ENCODE data around the gene PCK2. TPM values are rescaled to one million over a fixed set of nuclear protein-coding genes. Genes with fewer than 3 reads are reported as not detected.

Gene PCK2
- total and polyA plus RNA-seq, 4 experiments from 2014 or later = 11.0 to 21.4 (median 16.9) TPM

DNA sequence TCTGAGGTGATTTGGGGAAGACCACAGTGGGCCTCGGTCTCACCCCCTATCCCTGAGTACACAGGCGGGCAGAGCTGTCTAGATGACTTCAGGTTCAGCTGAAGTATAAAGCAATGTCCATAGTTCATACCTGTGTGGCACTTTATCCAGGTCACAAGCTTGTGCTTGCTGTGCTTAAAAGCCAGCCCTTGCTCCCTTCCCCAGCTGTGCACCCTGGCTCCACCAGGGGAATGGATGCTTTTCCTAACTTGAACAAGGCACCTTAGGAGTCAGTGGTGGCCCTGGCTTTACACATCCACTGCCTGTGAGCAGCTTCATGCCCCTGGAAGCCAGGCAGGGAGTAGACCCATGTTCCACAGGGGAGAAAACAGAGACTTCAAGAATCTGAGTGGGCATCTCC, 36.8 kb upstream of the PCK2 start:
- H3K36me3 Mint-ChIP-seq = no peaks in the 10 kb centered on the region

DNA sequence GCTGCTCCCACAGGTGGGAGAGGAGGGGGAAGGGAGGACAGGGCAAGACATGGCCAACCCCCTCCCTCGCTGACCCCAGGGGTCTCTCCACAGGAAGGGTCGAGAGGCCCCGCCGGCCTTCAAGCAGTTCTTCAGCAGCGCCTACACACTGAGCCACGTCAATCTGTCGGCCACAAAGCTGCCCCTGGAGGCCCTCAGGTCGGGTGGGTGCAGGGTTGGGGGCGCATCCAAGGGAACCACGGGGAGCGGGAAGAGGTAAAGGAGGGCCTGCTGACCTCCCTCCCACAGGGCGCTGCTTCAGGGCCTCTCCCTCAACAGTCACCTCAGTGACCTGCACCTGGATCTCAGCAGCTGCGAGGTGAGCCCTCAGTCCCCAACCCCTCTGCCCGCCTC, 36.2 kb upstream of the PCK2 start:
- H3K9me3 Mint-ChIP-seq = peaks cover 0 to 1% (median 0%) of the 10 kb centered on the region in 8 donors
- Histone ChIP-seq H3K9me3 (ENCODE audit: control insufficient read depth in 1 of 2, low read length in 2 of 2) (no peaks in the 10 kb centered on the region), H3K4me3 (ENCODE audit: low read length in 2 of 2) (no peak overlapping the region), H3K27me3 (ENCODE audit: insufficient read depth, low read length) (no peaks in the 10 kb centered on the region), H3K36me3 (ENCODE audit: insufficient read depth, low read length) (no peaks in the 10 kb centered on the region), H3K4me1 (ENCODE audit: insufficient read depth, low read length) (peaks cover 2% of the 10 kb centered on the region), H3K27ac (ENCODE audit: low read depth, low read length) (no peak overlapping the region)
- peaks cover 6 to 14% (median 8%) of the 10 kb centered on the region in 4 donors for H3K4me1 Mint-ChIP-seq
- CTCF ChIA-PET (ENCODE audit: partially characterized antibody) = interaction anchor here (0.7 to 17.4 kb wide), 32 partner anchors 8 to 373 kb away, joined by 3 to 475 read pairs (median 5); partner anchors contain the start of genes CPNE6, DCAF11, DHRS4L2 and IRF9
- no peaks in the 10 kb centered on the region for H3K36me3 Mint-ChIP-seq
- peaks cover 6% of the 10 kb centered on the region in 2 donors for H3K27me3 Mint-ChIP-seq
- intact Hi-C loops (cut with micrococcal nuclease) = loop anchor here (1.0 to 5.0 kb wide), 8 partner anchors 32 to 379 kb away; partner anchors contain the start of genes IRF9 and PCK2
- H3K27ac Mint-ChIP-seq = peak overlapping the region in 2 of 7 donors; percentile 4 to 41
- H3K4me3 Mint-ChIP-seq = no peak overlapping the region
- POLR2A ChIA-PET (ENCODE audit: partially characterized antibody) = interaction anchor here (0.8 to 3.6 kb wide), 16 partner anchors 8 to 233 kb away, joined by 3 to 55 read pairs (median 7); partner anchors contain the start of genes DCAF11, EMC9, IRF9 and MDP1
- DNase-seq = no peak

More for the DNA sequence above, 36.8 kb upstream of the PCK2 start:
- POLR2A ChIA-PET (ENCODE audit: partially characterized antibody) = interaction anchor here (0.6 to 3.6 kb wide), 10 partner anchors 24 to 158 kb away, joined by 3 to 55 read pairs (median 20); partner anchors contain the start of genes DCAF11, EMC9, IRF9 and MDP1
- H3K4me1 Mint-ChIP-seq = peaks cover 9 to 17% (median 12%) of the 10 kb centered on the region in 4 donors
- Histone ChIP-seq H3K4me1 (ENCODE audit: insufficient read depth, low read length) (peaks cover 8% of the 10 kb centered on the region), H3K36me3 (ENCODE audit: insufficient read depth, low read length) (no peaks in the 10 kb centered on the region), H3K9me3 (ENCODE audit: control insufficient read depth in 1 of 2, low read length in 2 of 2) (no peaks in the 10 kb centered on the region), H3K4me3 (ENCODE audit: low read length in 2 of 2) (no peak overlapping the region), H3K27ac (ENCODE audit: low read depth, low read length) (no peak overlapping the region), H3K27me3 (ENCODE audit: insufficient read depth, low read length) (no peaks in the 10 kb centered on the region)
- peaks cover 6 to 7% of the 10 kb centered on the region in 2 donors for H3K27me3 Mint-ChIP-seq
- intact Hi-C loops (cut with micrococcal nuclease) = loop anchor here (5.0 kb wide), 1 partner anchor 380 kb away; no protein-coding TSS in a partner anchor
- no peaks in the 10 kb centered on the region for H3K9me3 Mint-ChIP-seq
- H3K27ac Mint-ChIP-seq = peak overlapping the region in 1 of 7 donors; percentile 52
- no peak overlapping the region for H3K4me3 Mint-ChIP-seq
- DNase-seq = no peak
- CTCF ChIA-PET (ENCODE audit: partially characterized antibody) = interaction anchor here (0.7 to 17.4 kb wide), 25 partner anchors 9 to 374 kb away, joined by 3 to 475 read pairs (median 6); partner anchors contain the start of genes CPNE6, DCAF11, DHRS4L2 and IRF9

DNA sequence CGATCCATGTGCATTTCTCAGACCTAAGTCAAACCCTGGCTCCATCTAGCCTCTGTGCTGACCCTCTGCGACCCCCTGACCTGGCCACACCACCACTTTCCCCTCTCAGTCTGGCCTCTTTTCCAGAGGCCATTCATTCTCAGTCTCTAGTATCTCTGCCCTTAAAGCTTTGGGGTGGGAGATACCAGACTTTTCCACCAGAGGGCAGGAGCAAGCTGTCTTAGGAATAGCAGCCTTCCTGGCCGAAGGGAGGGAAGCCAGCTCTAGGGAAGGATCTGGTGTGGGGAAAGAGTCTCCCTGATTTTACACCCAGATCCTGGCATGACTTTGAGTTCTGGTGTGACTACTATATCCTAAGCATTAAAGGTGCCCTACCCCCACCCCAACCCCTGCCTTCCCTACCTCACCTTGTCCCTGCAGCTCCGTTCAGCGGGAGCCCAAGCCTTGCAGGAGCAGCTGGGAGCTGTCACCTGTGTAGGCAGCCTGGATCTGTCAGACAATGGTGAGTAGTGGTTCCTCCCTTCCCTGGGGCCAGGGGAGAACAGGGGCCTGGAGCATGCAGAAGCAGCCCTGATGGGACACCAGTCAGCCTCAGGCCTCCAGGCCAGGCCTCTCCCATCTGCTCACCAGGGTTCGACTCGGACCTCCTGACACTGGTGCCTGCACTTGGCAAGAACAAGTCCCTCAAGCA, 35.7 kb upstream of the PCK2 start:
- no peaks in the 10 kb centered on the region for H3K4me1 ChIP-seq (ENCODE audit: insufficient read depth, low read length)
- POLR2A ChIA-PET (ENCODE audit: partially characterized antibody) = interaction anchor here (0.6 to 3.6 kb wide), 16 partner anchors 9 to 233 kb away, joined by 3 to 55 read pairs (median 7); partner anchors contain the start of genes CHMP4A, DCAF11, EMC9 and IRF9

DNA sequence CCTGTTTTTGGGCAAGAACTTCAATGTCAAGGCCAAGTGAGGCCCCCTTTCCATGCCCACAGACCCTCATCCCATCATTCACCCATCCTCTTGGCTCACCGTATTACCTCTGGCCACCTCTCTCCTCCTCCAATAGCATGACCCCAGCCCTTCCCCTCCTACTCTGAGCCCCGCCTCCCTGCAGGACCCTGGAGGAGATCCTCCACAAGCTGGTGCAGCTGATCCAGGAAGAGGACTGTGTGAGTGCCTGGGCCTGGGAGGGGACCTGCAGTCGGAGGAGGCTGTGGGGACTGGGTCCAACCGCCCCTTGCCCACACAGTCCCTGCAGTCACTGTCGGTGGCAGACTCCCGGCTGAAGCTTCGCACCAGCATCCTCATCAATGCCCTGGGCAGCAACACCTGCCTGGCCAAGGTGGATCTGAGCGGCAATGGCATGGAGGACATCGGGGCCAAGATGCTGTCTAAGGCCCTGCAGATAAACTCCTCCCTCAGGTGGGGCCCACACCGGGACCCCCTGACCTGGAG, 35.1 kb upstream of the PCK2 start:
- intact Hi-C loops (cut with micrococcal nuclease) = loop anchor here (1.0 to 5.0 kb wide), 8 partner anchors 31 to 378 kb away; partner anchors contain the start of genes IRF9 and PCK2
- ChIA-PET POLR2A (ENCODE audit: partially characterized antibody) (interaction anchor here (0.6 to 3.6 kb wide), 12 partner anchors 22 to 112 kb away, joined by 3 to 55 read pairs (median 16); partner anchors contain the start of genes DCAF11, EMC9, IRF9 and NRL), CTCF (ENCODE audit: partially characterized antibody) (interaction anchor here (0.7 to 17.4 kb wide), 23 partner anchors 9 to 372 kb away, joined by 3 to 475 read pairs (median 6); partner anchors contain the start of genes CPNE6, DCAF11, IRF9 and KHNYN)
- Histone ChIP-seq H3K4me3 (ENCODE audit: low read length in 2 of 2) (no peak overlapping the region), H3K4me1 (ENCODE audit: insufficient read depth, low read length) (no peaks in the 10 kb centered on the region), H3K9me3 (ENCODE audit: control insufficient read depth in 1 of 2, low read length in 2 of 2) (no peaks in the 10 kb centered on the region), H3K27ac (ENCODE audit: low read depth, low read length) (no peak overlapping the region), H3K36me3 (ENCODE audit: insufficient read depth, low read length) (no peaks in the 10 kb centered on the region), H3K27me3 (ENCODE audit: insufficient read depth, low read length) (no peaks in the 10 kb centered on the region)
- peaks cover 0 to 2% of the 10 kb centered on the region in 2 donors for H3K27me3 Mint-ChIP-seq
- H3K4me3 Mint-ChIP-seq = no peak overlapping the region
- DNase-seq = no peak
- H3K36me3 Mint-ChIP-seq = no peaks in the 10 kb centered on the region
- H3K27ac Mint-ChIP-seq = peak overlapping the region in 2 of 7 donors; percentile 30 to 81
- H3K4me1 Mint-ChIP-seq = peaks cover 2 to 6% (median 3%) of the 10 kb centered on the region in 4 donors
- H3K9me3 Mint-ChIP-seq = peaks cover 0 to 2% (median 0%) of the 10 kb centered on the region in 8 donors

More for the DNA sequence above, 35.7 kb upstream of the PCK2 start:
- peak; percentile 49 to 63 (median 61) for DNase-seq
- Mint-ChIP-seq H3K4me1 (peaks cover 2 to 8% (median 3%) of the 10 kb centered on the region in 4 donors), H3K4me3 (peak overlapping the region in 1 of 8 donors; percentile 59), H3K9me3 (peaks cover 0 to 2% (median 0%) of the 10 kb centered on the region in 8 donors), H3K27me3 (peaks cover 2% of the 10 kb centered on the region in 2 donors), H3K36me3 (no peaks in the 10 kb centered on the region), H3K27ac (peak overlapping the region in 6 of 7 donors; percentile 10 to 81 (median 36))
- Histone ChIP-seq H3K27ac (ENCODE audit: low read depth, low read length) (no peak overlapping the region), H3K9me3 (ENCODE audit: control insufficient read depth in 1 of 2, low read length in 2 of 2) (no peaks in the 10 kb centered on the region), H3K4me3 (ENCODE audit: low read length in 2 of 2) (no peak overlapping the region), H3K36me3 (ENCODE audit: insufficient read depth, low read length) (no peaks in the 10 kb centered on the region), H3K27me3 (ENCODE audit: insufficient read depth, low read length) (no peaks in the 10 kb centered on the region)
- intact Hi-C loops (cut with micrococcal nuclease) = loop anchor here (1.0 to 5.0 kb wide), 8 partner anchors 32 to 379 kb away; partner anchors contain the start of genes IRF9 and PCK2
- CTCF ChIA-PET (ENCODE audit: partially characterized antibody) = interaction anchor here (0.7 to 17.4 kb wide), 31 partner anchors 8 to 373 kb away, joined by 3 to 475 read pairs (median 5); partner anchors contain the start of genes CPNE6, DCAF11, IRF9 and KHNYN

DNA sequence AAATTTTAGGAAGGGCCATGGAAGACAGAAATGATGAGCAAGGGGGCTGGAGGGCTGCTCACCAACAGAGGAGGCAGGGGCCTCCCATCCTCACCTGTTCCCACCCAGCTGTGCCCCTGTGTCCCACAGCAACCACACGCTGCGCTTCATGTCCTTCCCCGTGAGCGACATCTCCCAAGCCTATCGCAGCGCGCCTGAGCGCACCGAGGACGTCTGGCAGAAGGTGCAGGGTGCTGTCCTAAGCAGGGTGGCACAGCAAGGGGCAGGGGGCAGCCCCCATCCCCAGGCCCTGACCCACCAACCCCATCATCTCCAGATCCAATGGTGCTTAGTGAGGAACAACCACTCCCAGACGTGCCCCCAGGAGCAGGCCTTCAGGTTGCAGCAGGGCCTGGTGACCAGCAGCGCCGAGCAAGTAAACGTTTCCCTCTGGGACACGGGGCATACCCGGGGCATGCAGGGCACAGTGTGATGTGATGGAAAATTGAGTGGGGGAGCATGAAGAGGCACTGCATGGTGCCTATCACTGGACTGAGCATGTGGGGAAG, 34.2 kb upstream of the PCK2 start:
- Histone ChIP-seq H3K27me3 (ENCODE audit: insufficient read depth, low read length) (no peaks in the 10 kb centered on the region), H3K4me1 (ENCODE audit: insufficient read depth, low read length) (no peaks in the 10 kb centered on the region), H3K4me3 (ENCODE audit: low read length in 2 of 2) (no peak overlapping the region), H3K9me3 (ENCODE audit: control insufficient read depth in 1 of 2, low read length in 2 of 2) (no peaks in the 10 kb centered on the region), H3K36me3 (ENCODE audit: insufficient read depth, low read length) (no peaks in the 10 kb centered on the region), H3K27ac (ENCODE audit: low read depth, low read length) (no peak overlapping the region)
- no peak overlapping the region for H3K4me3 Mint-ChIP-seq
- H3K4me1 Mint-ChIP-seq = peaks cover 2 to 6% (median 3%) of the 10 kb centered on the region in 4 donors
- no peaks in the 10 kb centered on the region for H3K36me3 Mint-ChIP-seq
- DNase-seq = no peak
- intact Hi-C loops (cut with micrococcal nuclease) = loop anchor here (5.0 kb wide), 1 partner anchor 377 kb away; no protein-coding TSS in a partner anchor
- H3K9me3 Mint-ChIP-seq = peaks cover 0 to 2% (median 0%) of the 10 kb centered on the region in 8 donors
- POLR2A ChIA-PET (ENCODE audit: partially characterized antibody) = interaction anchor here (1.0 to 1.3 kb wide), 2 partner anchors 34 to 49 kb away, joined by 3 read pairs; partner anchors contain the start of gene PCK2
- H3K27me3 Mint-ChIP-seq = peaks cover 0 to 2% of the 10 kb centered on the region in 2 donors
- CTCF ChIA-PET (ENCODE audit: partially characterized antibody) = interaction anchor here (4.0 to 17.4 kb wide), 4 partner anchors 23 to 101 kb away, joined by 49 to 475 read pairs (median 244); partner anchors contain the start of genes IRF9 and PCK2
- H3K27ac Mint-ChIP-seq = no peak overlapping the region

DNA sequence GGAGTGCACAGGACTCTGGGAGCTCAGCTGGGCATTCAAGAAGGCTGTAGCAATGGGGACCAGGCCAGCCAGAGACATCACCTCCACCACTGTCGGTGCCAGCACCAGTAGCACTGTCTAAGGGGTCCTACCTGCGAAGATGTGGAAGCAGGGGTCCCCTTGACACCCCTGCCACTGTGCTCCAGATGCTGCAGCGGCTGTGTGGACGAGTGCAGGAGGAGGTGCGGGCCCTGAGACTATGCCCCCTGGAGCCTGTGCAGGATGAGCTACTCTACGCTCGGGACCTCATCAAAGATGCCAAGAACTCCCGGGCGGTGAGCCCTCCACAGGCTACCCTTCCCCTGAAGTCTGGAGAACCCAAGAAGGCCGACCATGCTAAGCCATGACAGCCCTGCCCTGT, 33.7 kb upstream of the PCK2 start:
- Histone ChIP-seq H3K4me3 (ENCODE audit: low read length in 2 of 2) (no peak overlapping the region), H3K9me3 (ENCODE audit: control insufficient read depth in 1 of 2, low read length in 2 of 2) (no peaks in the 10 kb centered on the region), H3K4me1 (ENCODE audit: insufficient read depth, low read length) (no peaks in the 10 kb centered on the region), H3K36me3 (ENCODE audit: insufficient read depth, low read length) (no peaks in the 10 kb centered on the region), H3K27me3 (ENCODE audit: insufficient read depth, low read length) (no peaks in the 10 kb centered on the region), H3K27ac (ENCODE audit: low read depth, low read length) (no peak overlapping the region)
- H3K9me3 Mint-ChIP-seq = peaks cover 0 to 2% (median 0%) of the 10 kb centered on the region in 8 donors
- ChIA-PET POLR2A (ENCODE audit: partially characterized antibody) (interaction anchor here (1.0 to 1.3 kb wide), 2 partner anchors 33 to 49 kb away, joined by 3 read pairs; partner anchors contain the start of gene PCK2), CTCF (ENCODE audit: partially characterized antibody) (interaction anchor here (7.1 to 17.4 kb wide), 3 partner anchors 23 to 46 kb away, joined by 95 to 475 read pairs (median 392); partner anchors contain the start of gene PCK2)
- peaks cover 2 to 6% (median 3%) of the 10 kb centered on the region in 4 donors for H3K4me1 Mint-ChIP-seq
- H3K27me3 Mint-ChIP-seq = peaks cover 0 to 2% of the 10 kb centered on the region in 2 donors
- no peak overlapping the region for H3K27ac Mint-ChIP-seq
- intact Hi-C loops (cut with micrococcal nuclease) = no loop called here
- no peak for DNase-seq
- no peak overlapping the region for H3K4me3 Mint-ChIP-seq
- no peaks in the 10 kb centered on the region for H3K36me3 Mint-ChIP-seq

Measured in CD4-positive, alpha-beta memory T cell (primary cell).